Measurements from ENCODE around the gene ATG101.
"Not testable (repeated sequence)": the region's sequence is repeated elsewhere in the genome, so short reads cannot be mapped to it uniquely, and the experiment has no call there.

Gene ATG101

GRCh38 chr12:52116222-52117125, 46.7 kb downstream of the ATG101 start:
- FAIRE-seq: not testable (repeated sequence)

- not testable (repeated sequence) for FAIRE-seq
Observed at GRCh38 chr12:52117806-52118475, 48.2 kb downstream of the ATG101 start.

DNA sequence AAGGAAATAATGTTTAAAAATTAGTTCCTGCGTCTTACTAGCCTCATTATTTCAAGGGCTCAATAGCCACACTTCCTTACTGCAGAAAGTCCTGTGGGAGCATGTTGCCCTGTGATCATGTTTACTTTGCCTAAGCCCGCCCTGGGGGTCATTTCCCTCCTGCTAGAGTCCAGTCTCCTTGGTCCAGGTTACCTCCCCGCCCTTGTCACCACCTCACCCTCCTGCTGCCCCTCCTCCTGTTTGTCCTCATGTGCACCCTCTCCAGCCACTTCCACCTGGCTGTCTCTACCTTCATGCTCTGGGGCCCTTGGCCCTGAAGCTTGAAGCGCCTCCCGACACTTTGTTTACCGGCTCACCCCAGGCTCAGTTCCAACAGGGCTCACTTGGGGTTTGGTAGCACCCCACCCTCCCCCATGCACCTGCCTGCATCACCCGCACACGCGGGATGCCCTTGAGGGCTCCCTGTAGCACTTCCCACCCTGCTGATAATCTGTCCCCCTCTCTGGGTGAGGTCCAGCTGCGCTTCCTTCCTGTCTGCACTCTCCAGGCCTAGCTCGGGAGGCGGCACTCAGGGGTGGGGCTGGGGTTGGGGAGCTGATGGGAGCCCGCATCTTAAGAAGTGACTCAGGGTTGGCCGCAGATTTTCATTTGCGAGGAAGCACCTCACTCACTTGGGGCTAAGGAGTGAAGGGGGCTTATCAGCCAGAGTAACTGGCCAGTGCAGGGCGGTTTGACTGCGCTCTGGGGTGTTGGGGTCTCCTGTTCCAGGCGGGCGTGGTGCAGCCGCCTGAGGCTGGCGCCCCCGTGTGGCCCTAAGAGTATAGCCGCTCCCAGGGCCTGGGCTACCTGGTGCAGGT, 49.8 kb downstream of the ATG101 start:
- FAIRE-seq: no peak

- FAIRE-seq: no peak
Observed at GRCh38 chr12:52120951-52121823, 51.4 kb downstream of the ATG101 start.

GRCh38 chr12:52121824-52122539, 52.2 kb downstream of the ATG101 start:
- FAIRE-seq: no peak

DNA sequence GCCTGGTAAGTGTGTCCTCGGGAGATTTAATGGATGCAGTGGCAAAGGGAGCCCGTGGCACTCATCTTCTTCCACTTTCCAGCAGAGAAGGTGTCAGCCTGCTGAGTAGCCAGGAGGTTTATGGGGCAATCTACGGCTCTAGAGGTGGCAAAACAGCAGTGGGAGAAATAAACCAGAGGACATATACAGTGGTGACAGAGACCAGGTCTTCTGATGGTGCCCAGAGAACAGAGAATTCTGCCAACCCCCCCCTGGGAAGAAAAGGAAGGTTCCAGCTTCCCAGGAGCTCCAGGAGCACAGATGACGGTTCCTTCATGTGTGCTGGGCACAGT, 52.7 kb downstream of the ATG101 start:
- FAIRE-seq: no peak

- FAIRE-seq: no peak
Observed at GRCh38 chr12:52122904-52123303, 53.1 kb downstream of the ATG101 start.

GRCh38 chr12:52123487-52124186, 53.9 kb downstream of the ATG101 start:
- no peak for FAIRE-seq

- FAIRE-seq: no peak
Observed at GRCh38 chr12:52125476-52125900, 55.7 kb downstream of the ATG101 start.

DNA sequence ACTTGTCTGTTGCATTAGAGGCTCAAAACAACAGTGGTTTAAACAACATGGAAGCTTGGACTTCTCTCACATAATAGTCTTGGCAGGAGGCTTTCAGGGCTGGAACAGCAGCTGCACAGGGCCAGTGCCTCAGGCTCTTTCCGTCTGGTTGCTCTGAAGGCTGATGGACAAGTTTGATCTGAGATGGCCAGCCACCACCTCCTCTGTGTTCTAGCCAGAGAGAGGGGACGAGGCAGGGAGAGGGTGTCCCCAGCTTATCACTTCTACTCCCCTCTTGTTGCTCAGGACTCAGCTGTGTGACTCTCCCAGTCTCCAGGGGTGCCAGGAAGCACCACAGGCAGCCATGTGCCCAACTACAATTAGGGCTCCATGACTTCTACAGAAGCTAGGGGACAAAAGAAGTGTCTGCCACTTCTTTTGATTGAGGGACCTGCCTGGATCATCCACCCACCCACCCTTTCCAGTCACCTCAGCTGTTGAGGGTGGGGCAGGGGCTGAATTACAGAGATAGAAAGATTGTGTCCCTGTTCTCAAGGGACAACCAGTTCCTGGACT, 56.3 kb downstream of the ATG101 start:
- no peak for FAIRE-seq
